HG02870 (cell line): ENCODE data around the gene YJEFN3.
A peak's percentile ranks its signal among the peaks of the same experiment; 100 is the strongest.

Experiments used
- ATAC-seq: cut with Tn5 transposase; IDR thresholded peaks from one replicate; pipeline ENCODE4 v1.9.1; 2021; ENCODE audit warnings: mild to moderate bottlenecking, moderate library complexity; ENCODE audit not compliant: unreplicated experiment

Gene YJEFN3

DNA sequence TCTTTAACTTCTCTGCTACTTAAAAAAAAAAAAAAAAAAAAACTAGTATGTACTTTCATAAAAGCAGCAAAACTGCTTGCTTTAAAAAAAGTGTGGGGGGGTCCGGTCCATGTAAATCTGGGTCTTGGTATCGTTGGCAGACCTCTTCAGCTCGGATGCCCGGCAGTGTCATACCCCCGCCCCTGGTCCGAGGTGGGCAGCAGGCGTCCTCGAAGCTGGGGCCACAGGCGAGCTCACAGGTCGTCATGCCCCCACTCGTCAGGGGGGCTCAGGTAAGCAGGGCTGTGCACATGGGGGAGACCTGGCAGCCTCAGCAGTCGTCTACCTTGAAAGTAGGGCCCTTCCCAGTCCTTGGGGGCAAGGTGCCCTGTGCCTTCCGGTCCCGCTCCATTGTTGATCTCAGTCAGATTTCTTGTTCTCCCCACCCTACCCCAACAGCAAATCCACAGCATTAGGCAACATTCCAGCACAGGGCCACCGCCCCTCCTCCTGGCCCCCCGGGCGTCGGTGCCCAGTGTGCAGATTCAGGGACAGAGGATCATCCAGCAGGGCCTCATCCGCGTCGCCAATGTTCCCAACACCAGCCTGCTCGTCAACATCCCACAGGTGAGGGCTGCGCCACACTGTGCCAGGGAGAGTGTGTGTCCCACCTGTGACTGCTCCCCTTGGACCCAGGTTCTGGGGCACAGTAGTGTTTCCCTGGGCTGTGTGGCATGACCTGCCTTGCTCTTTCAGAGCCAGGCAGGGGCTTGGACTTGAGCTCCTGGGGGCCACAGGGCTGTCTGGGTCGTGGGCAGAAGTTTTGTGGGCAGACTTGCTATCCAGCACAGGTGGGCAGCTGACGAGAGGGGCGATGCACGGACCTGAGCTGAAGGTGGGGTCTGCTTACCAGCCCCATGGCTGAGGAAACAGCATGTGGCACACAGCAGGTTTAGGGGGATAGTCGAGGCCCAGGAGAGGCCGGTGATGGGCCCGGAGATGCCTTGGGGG is 32.8 kb upstream of the YJEFN3 start:
- ATAC-seq, result no peak

DNA sequence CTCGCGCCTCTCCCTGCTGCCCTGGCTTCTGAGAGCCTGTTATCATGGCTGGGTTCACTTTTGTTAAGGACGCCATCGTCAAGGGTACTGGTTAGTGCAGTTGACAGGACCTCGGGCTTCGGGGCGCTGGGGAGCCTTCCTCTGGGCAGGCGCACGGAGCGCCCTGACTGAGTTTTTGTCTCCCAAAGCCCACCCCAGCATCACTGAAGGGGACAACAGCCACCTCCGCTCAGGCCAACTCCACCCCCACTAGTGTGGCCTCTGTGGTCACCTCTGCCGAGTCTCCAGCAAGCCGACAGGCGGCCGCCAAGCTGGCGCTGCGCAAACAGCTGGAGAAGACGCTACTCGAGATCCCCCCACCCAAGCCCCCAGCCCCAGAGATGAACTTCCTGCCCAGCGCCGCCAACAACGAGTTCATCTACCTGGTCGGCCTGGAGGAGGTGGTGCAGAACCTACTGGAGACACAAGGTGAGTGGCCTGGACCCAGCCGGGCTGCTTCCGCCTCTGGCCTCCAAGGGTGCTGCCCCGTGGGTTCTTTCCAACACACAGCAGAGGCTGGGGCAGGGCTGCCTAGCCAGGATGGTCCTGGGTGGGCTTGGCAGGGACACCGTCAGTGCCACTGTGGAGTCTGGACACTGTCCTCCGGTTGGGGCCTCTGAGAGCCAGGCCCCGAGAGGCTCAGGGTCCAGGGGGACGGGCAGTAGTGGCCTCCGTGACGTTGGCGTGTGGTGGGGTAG is 30.3 kb upstream of the YJEFN3 start:
- no peak for ATAC-seq

DNA sequence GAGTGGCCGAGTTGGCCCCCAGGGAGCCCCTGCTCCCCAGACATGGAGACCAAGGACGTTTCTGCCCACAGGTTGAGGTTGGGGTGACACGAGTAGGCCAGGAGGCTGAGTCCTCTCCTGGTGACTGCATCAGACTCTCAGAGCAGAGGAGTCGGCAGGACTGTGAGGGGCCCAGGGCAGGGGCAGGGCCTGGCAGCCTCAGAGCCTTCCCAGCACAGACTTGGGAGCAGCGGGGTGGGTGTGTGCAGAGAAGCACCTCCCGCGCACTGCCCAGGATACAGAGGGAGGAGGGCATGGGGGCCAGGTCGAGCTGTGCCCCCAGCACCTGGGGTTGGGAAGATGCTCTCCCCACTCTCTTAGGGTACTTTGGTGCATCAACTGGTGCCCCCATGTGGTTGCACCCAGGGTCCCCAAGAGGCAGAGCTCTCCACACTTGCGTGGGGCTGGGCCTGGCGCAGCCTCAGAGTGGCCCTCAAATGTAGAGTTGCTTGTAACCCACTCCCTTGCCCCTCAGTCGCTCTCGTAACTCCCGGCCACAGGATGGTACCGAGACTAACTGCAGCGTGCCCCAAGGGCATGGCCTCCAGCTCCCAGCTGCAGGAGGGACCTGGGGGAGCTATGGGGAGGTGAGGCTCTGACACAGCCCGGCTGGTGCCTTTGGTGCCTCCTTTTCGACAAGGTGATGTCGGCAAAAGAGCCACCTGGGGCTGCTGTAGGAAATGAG is 29.3 kb upstream of the YJEFN3 start:
- ATAC-seq, result no peak

DNA sequence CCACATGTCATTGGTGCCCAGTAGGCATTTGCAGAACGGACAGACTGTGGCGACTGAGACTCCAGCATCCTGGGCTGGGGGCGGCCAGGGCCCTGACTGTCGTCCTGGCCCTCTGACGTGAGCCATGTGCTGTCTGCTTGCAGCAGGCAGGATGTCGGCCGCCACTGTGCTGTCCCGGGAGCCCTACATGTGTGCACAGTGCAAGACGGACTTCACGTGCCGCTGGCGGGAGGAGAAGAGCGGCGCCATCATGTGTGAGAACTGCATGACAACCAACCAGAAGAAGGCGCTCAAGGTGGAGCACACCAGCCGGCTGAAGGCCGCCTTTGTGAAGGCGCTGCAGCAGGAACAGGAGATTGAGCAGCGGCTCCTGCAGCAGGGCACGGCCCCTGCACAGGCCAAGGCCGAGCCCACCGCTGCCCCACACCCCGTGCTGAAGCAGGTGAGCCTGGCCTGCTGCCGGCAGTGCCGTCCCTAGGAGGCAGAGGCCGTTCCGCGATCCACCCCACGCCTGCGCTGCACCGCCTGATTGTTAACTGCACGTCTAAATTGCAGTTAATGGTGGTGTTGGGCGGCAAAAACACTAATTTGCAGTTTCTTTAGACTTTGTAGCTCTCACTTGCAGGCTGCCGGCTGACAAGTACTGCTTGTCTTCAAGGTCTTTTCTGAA is 27.6 kb upstream of the YJEFN3 start:
- no peak for ATAC-seq

DNA sequence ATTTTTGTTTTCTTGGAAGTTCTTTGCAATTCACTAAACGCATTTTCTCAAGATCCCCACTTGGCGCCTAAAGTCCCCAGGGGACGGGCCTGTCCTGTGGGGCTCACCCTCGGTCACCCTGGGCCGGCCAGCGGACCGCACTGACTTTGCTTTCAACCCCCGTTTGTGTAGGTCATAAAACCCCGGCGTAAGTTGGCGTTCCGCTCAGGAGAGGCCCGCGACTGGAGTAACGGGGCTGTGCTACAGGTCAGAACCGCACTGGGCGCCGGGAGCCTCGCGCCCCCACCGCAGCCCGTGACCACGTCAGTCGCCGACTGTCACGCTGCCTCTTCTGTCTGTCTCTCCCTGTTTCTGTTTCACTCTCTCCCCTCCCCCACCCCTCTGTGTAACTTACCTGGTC is 26.9 kb upstream of the YJEFN3 start:
- ATAC-seq, result no peak

DNA sequence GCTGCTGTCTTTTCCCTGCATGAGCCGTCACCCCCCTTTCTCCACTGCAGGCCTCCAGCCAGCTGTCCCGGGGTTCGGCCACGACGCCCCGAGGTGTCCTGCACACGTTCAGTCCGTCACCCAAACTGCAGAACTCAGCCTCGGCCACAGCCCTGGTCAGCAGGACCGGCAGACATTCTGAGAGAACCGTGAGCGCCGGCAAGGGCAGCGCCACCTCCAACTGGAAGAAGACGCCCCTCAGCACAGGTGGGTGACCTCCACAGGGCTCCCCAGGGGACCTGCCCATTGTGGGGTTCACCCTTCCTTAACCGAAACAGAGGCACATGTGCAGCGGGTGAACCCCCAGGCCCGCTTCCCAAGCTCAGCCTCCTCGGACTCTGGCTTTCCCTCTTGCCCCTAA is 26.4 kb upstream of the YJEFN3 start:
- no peak for ATAC-seq

DNA sequence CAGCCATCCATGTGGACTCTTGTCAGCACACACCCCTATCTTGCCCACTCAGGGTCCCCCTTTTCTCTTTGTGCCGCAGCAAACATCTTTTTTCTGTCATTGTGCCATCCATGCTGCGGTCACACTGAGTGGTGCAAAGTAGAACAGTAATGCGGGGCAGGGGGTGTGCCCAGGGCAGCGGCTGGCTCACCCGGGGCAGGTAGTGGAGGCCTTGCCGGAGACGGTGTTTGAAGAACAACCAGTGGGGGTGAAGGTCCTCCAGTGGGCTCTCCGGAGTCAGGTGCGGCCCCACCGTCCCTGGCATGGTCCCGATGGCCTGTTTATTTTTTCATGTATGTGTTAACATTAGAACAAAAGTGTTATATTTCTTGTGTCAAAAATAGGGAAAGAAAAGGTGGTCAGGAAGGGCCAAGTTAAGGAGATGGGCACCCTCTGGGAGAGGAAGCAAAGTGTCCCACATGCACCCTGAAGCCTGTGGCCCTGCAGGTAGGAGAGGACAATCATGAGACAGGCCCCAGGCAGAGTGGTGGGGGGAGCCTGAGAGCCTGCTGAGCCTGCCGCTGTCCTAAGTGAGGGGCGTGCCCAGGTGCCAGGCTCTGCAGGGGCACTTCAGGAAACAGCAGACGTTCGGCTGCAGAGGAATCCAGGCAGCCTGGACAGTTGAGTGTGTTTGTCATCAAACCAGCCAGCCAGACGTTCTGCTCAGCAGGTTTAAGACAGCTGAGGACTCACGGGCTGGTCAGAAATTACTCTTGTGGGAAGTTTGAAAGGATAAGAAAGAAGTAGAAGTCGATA is 25.7 kb upstream of the YJEFN3 start:
- no peak for ATAC-seq

DNA sequence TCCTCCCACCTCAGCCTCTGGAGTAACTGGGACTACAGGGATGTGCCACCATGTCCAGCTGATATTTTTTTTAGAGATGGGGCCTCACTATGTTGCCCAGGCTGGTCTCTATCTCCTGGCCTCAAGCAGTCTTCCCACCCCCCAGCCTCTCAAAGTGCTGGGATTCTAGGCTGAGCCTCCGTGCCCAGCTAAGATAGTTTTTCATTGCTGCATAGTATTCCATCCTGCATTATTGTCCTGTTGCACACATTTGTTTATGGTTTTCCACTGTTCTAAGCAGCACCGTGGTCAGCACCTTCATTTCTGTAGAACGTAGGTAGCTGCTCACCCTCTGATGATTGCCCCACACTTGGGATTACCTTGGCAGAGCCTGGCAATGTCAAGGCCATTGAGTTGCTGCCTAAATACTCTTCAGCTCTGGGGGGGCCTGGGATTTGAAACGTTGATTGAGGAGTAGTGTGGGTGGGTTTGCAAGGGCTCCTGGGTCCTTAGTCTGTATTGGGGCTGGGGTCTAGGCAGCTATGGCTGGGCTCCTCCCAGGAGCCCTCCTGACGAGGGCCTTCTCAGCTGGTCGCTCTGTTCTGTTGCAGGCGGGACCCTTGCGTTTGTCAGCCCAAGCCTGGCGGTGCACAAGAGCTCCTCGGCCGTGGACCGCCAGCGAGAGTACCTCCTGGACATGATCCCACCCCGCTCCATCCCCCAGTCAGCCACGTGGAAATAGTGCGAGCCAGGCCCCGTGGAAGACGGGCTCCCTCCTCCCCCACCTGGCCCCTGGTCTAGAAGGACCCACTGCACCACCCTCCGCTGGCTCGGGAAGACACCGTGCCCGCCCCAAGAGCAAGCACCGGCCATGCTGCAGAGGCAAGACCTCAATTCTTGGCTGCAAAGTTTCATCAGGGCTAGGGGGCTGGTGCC is 23.7 kb upstream of the YJEFN3 start:
- ATAC-seq, result no peak

DNA sequence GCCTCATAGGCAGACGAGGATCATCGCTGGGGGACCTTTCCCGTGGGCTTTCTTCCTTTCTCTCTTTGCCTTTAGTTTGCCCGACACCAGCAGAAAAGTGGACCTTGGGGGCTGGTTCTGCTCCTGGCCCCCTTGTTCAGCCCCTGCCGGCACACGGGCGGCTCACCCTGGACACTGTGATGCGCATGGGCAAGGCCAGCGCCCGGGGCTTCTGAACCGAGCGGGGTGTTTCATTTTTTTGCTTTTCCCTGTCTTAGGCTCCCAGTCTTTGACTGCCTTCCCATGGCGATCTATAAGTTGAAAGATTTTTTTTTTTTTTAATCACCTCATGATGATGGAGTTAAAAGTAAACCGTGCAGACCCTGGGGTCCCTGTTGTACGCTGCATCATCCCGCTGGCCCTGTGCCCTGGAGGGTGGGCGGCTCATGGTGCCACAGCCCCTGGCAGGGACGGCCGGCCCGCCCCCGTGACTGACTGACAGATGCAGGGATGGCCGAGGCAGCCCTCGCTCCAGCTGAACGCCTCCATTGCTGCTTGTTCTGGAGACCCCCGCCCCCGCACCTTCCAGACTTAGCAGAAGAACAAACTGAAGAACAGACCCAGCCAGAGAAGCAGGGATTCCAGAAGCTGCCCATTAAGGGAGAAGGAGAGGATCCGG is 22.9 kb upstream of the YJEFN3 start:
- ATAC-seq, result no peak

DNA sequence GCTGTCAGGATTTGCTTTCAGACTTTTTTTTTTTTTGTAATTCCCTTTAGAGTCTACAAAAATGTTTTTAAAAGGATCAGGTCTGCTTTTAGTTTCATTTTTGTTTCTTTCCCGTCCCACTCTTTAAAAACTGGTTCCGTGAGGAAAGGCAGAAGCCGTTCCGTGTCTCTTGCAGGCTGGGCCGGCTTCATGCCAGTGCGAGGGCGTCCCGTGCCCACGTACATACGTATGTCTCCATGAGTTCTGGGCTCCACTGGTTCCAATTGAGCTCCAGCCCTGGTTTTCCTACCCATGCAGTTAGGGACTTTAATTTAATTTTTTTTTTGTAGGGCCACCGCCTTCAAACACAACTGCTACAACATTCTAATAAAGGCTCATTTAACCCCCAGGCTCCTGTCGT is 22.1 kb upstream of the YJEFN3 start:
- ATAC-seq, result no peak

DNA sequence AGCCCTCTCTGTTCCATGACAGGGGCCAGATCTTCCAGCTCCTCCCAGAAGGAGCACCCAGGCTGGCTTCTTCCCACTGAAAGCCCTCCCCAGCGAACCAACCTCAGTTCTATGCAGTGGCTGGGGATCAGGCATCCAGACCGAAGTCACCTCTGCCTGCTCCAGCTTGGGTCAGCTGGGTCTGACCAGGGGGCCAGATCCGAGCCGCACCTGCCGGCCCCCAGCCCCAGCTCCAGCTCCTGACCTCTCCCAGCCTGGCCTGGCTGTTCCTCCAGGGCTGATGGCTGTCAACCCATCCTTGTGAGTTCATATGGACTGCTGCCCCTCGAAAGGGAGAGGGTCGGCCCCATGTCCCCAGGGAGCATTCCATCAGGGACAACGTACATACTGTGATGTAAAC is 21.4 kb upstream of the YJEFN3 start:
- no peak for ATAC-seq

DNA sequence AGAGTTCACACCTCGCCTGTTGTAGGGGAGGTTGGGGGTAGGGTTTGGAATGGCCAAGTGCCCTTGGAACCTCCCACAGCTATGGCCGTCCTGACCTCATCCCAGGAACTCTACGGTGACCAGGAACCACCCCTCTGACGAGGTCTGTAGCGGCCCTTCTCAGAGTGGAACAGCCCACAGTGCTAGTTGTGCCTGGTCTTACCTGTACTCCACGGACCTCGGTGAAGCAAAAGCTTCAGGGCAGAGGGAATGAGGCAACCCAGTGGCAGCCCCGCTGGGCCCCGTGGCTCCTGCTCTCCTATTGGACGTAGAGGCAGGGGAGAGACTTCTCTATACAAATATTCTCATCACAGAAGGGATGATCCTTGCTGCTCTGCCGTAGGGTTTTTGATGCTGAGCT is 20.5 kb upstream of the YJEFN3 start:
- ATAC-seq, result no peak

DNA sequence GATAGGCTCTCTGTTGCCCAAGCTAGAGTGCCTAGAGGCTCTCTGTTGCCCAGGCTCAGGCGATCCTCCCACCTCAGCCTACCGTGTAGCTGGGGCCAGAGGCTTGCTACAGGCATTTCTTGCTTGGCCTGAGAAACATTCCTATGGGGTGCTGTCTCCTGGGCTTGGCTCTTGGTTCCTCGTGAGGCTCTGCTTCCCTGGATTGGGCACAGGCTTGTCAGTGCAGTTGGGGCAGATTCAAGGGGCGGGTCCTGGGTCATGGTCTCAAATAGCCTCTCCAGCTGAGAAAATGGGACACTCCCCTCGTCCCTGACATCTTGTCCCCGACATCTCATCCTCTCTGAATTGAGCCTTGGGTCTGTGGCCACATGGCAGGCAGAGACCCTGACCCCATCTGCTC is 18.3 kb upstream of the YJEFN3 start:
- no peak for ATAC-seq

DNA sequence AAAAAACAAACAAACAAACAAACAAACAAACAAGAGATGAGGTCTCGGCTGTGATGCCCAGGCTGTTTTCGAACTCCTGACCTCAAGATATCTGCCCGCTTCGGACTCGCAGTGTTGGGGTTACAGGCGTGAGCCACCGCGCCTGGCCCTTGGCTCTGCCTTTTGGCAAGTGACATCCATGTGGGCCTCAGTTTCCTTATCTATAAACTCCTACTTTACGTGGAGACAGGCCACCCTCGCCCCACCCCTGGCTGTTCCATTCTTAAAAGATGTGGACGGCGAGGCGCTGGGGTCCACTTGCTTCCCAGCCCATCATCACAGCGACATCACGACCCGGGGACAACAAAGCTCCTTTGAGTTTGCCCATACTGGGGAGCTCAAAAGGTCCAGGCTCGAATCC is 15.0 kb upstream of the YJEFN3 start:
- ATAC-seq, result no peak

DNA sequence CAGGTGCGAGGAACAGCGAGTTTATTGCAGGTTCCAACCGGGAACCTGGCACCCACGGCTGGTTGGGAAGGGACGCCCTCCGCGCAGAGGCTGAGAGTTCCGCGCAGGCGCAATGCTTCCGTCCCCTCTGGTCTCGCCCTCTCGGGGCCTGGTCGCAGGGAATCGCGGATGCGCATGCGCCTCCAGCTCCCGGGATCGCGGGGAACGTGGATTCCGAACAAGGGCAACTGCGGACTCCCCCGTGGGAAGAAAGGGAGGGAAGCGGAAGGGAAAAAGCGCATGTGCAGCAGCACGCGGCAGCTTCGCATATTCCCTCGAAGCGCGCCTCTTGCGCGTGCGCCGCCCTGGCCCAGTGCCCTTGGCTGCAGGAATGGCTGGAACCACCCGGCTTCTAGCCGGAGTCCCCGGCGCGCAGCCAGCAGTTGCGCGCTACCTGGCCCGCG is 14.5 kb upstream of the YJEFN3 start:
- no peak for ATAC-seq

DNA sequence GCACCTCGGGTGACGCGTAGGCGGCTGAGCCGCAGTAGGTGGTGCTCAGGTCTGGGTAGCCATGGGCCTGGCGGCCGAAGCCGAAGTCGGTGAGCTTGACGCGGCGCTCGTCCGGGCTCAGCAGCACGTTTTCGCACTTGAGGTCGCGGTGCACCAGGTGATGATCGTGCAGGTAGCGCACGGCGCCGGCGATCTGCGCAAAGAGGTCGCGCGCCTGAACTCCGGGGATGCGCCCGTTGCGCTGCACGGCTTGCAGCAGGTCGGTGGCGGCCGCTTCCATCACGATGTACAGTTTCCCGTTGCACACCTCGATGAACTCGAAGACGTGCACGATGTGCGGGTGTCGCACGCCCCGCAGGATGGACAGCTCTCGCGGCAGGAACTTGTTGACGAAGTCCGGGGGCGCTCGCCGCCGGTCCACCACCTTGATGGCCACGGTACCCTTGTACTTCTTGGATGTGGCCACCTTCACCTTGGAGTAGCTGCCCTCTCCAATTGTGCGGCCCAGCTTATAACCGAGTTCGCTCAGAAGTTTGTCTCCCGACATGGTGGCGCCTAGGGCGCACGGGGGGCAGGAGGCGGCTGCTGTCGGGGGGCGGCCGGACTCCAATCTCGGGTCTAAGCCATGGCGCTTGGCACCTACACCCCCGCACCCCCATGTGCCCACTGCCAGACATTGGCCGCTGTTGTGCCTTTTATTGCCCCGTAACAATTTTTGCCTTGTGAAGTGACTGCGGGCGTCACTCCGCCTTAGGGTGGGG is 13.7 kb upstream of the YJEFN3 start, which contains the start of gene TSSK6:
TSS of gene TSSK6 (minus strand) at position 668 of the 761 bp plus-strand sequence. CDS start at position 547, 121 bp downstream.
- ATAC-seq, result no peak

DNA sequence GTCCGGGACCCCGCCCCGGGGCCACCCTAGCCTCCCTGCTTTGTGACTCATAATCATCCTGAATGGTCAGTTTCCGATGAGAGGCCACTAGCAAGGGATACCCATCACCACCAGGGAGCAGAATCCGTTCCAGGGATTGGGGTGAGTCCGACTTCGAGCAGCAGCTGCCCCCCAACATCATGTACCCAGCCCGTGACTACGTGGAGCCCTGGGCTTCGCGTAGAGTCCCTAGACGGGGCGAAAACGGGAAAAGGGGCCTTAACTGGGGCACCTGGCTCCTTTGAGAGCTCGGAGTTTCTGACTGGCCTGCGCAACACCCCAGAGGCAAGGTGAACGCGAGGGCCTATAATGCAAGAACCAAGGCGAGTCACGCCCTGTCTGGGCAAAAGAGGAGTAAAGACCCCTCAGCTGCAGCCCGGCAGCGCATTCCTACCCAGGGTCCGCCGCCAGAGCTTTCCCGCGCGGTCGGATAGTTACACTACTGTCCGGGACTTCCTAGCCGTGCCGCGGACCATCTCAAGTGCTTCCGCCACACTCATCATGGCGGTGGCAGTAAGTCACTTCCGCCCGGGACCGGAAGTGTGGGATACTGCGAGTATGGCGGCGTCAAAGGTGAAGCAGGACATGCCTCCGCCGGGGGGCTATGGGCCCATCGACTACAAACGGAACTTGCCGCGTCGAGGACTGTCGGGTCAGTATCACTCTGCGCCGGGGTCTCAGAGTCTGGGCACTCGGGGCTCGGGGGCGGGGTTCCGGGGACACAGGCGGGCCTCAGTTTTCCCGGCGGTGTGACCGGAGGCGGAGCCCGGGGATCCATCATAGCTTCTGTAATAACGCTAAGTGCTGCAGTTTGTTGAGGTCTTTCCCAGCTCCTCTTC is 12.8 kb upstream of the YJEFN3 start, which contains the start of gene NDUFA13:
TSS of gene NDUFA13 (plus strand) at position 584 of the 878 bp plus-strand sequence. CDS start at position 598, 14 bp downstream.
- peak; percentile 88 for ATAC-seq
